H7 (cell line): Measurements from ENCODE around the gene MGLL. TPM values are rescaled to one million over a fixed set of nuclear protein-coding genes. Genes with fewer than 3 reads are reported as not detected.

Experiments used
- total RNA-seq: library from RNA; depleted of rRNA; stranded (reverse); fragments of >200 nt; shearing (Covaris generic); gene quantifications from 2 replicates; pipeline ENCODE4 v1.2.3, GENCODE V29; 2014; rRNA removed

Gene MGLL
- total RNA-seq, 1 experiment from 2014 or later = 0.31 TPM

Other genes starting within 250 kb of the MGLL start
- gene TPRA1, start 231.8 kb downstream of the MGLL start, total RNA-seq = 33.9 and 38.1 TPM in 2 replicates
- 196 and 207 TPM in 2 replicates for gene MCM2, start 224.1 kb downstream of the MGLL start, total RNA-seq
- 38.7 and 44.2 TPM in 2 replicates for gene PODXL2, start 193.3 kb downstream of the MGLL start, total RNA-seq
- 1.5 and 4.7 TPM in 2 replicates for gene ABTB1, start 149.6 kb downstream of the MGLL start, total RNA-seq
- gene KBTBD12, start 92.7 kb upstream of the MGLL start, total RNA-seq = not detected in 2 replicates
- gene SEC61A1, start 229.9 kb upstream of the MGLL start, total RNA-seq = 88.9 and 121 TPM in 2 replicates